RWPE2 (cell line): ENCODE results near the gene TBL1X.
A peak's percentile ranks its signal among the peaks of the same experiment; 100 is the strongest.

Source experiments
- ATAC-seq: fragments of 200-7000 bp; cut with Tn5 transposase; 3 replicates; pipeline ENCODE4 v1.9.1; 2021; ENCODE audit warnings: low read depth
- DNase-seq: peaks from one replicate; pipeline ENCODE4 v3.0.0-alpha.2; 2020; ENCODE audit warnings: low spot score
- H3K27ac ChIP-seq: fragments of 450-650 bp; 2 replicates; pipeline ENCODE4 v1.5.1; 2017; ENCODE audit warnings: mild to moderate bottlenecking; ENCODE audit not compliant: poor library complexity, severe bottlenecking
- H3K27me3 ChIP-seq: fragments of 250-450 bp; sonication (Bioruptor Pico); 2 replicates; pipeline ENCODE4 v1.5.1; 2021; ENCODE audit warnings: mild to moderate bottlenecking, moderate library complexity; ENCODE audit not compliant: insufficient read depth, poor library complexity, severe bottlenecking
- H3K36me3 ChIP-seq: fragments of 250-450 bp; sonication (Bioruptor Pico); 2 replicates; pipeline ENCODE4 v1.5.1; 2020; ENCODE audit warnings: low read depth, mild to moderate bottlenecking, moderate library complexity
- H3K4me1 ChIP-seq: fragments of 250-450 bp; sonication (Bioruptor Pico); 2 replicates; pipeline ENCODE4 v1.5.1; 2021; ENCODE audit warnings: mild to moderate bottlenecking, moderate library complexity; ENCODE audit not compliant: insufficient read depth, poor library complexity, severe bottlenecking
- H3K4me3 ChIP-seq: fragments of 250-450 bp; sonication (Bioruptor Pico); 2 replicates; pipeline ENCODE4 v1.5.1; 2021; ENCODE audit warnings: mild to moderate bottlenecking, moderate library complexity; ENCODE audit not compliant: severe bottlenecking
- H3K9me3 ChIP-seq: fragments of 250-450 bp; sonication (Bioruptor Pico); 2 replicates; pipeline ENCODE4 v1.5.1; 2021; ENCODE audit warnings: mild to moderate bottlenecking, moderate library complexity; ENCODE audit not compliant: severe bottlenecking
- CTCF ChIP-seq: fragments of 450-650 bp; IDR thresholded peaks from one replicate; pipeline ENCODE4 v1.5.1; 2017; ENCODE audit warnings: mild to moderate bottlenecking, moderate library complexity; ENCODE audit not compliant: poor library complexity, severe bottlenecking

TBL1X gene

GRCh38 chrX:9659571-9660195 lies 194.8 kb downstream of the TBL1X start:
- no peaks in the 10 kb centered on the region for H3K9me3 ChIP-seq
- no peak overlapping the region for H3K4me3 ChIP-seq
- no peaks in the 10 kb centered on the region for H3K36me3 ChIP-seq
- H3K27me3 ChIP-seq, result no peaks in the 10 kb centered on the region
- DNase-seq (no peak), ATAC-seq (no peak)
- H3K27ac ChIP-seq, result no peak overlapping the region
- TF ChIP-seq CTCF, result no peak
- H3K4me1 ChIP-seq, result peaks cover 8% of the 10 kb centered on the region

GRCh38 chrX:9662148-9662547 lies 197.3 kb downstream of the TBL1X start:
- Histone ChIP-seq H3K27me3 (no peaks in the 10 kb centered on the region), H3K4me1 (peaks cover 8% of the 10 kb centered on the region), H3K36me3 (no peaks in the 10 kb centered on the region), H3K27ac (peak overlapping the region; percentile 80), H3K9me3 (no peaks in the 10 kb centered on the region), H3K4me3 (no peak overlapping the region)
- DNase-seq (no peak), ATAC-seq (peak; percentile 99)
- TF ChIP-seq CTCF, result no peak

GRCh38 chrX:9663216-9663615 lies 198.4 kb downstream of the TBL1X start:
- Histone ChIP-seq H3K4me1 (peaks cover 8% of the 10 kb centered on the region), H3K36me3 (no peaks in the 10 kb centered on the region), H3K9me3 (no peaks in the 10 kb centered on the region), H3K27ac (peak overlapping the region; percentile 80), H3K27me3 (no peaks in the 10 kb centered on the region), H3K4me3 (no peak overlapping the region)
- DNase-seq, result no peak
- no peak for ATAC-seq
- no peak for TF ChIP-seq CTCF

GRCh38 chrX:9664224-9664623 lies 199.4 kb downstream of the TBL1X start:
- ATAC-seq (no peak), DNase-seq (no peak)
- no peak for TF ChIP-seq CTCF
- Histone ChIP-seq H3K27ac (no peak overlapping the region), H3K36me3 (no peaks in the 10 kb centered on the region), H3K4me1 (peaks cover 8% of the 10 kb centered on the region), H3K27me3 (no peaks in the 10 kb centered on the region), H3K9me3 (no peaks in the 10 kb centered on the region), H3K4me3 (no peak overlapping the region)

- ATAC-seq (no peak), DNase-seq (no peak)
- TF ChIP-seq CTCF, result no peak
- Histone ChIP-seq H3K27ac (no peak overlapping the region), H3K36me3 (no peaks in the 10 kb centered on the region), H3K4me3 (no peak overlapping the region), H3K27me3 (no peaks in the 10 kb centered on the region), H3K9me3 (no peaks in the 10 kb centered on the region), H3K4me1 (peaks cover 8% of the 10 kb centered on the region)
Observed at GRCh38 chrX:9665113-9665512, 200.3 kb downstream of the TBL1X start.
